ENCODE measurements around the gene ANTXR1.

The ANTXR1 gene

DNA sequence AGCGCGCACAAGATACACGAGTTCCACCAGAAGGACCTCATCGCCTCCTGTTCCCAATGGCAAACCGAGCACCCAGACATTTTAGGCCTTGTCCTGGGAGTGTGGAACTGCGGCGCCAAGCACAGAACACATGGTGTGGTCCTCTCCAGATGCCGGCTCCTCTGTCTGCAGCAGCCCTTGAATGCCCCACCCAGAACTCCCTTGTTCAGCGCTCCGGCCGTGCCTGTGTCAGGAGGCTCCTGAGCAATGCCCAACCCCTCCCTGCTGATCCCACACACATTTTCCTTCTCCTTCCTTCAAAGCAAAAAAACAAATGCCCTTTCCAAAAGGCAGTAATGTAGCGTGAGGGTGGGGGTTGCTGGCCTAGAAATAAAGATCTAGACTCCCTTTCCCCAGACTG is 284.2 kb downstream of the ANTXR1 start:
- DNase-seq (ENCODE audit: low spot score in 2 of 2), result no peak
- Mint-ChIP-seq H3K27ac (no peak overlapping the region), H3K9me3 (no peaks in the 10 kb centered on the region), H3K4me3 (no peak overlapping the region), H3K36me3 (peaks cover 4% of the 10 kb centered on the region), H3K4me1 (no peaks in the 10 kb centered on the region), H3K27me3 (peaks cover 11% of the 10 kb centered on the region)
- ATAC-seq (ENCODE audit: low read depth), result no peak

DNA sequence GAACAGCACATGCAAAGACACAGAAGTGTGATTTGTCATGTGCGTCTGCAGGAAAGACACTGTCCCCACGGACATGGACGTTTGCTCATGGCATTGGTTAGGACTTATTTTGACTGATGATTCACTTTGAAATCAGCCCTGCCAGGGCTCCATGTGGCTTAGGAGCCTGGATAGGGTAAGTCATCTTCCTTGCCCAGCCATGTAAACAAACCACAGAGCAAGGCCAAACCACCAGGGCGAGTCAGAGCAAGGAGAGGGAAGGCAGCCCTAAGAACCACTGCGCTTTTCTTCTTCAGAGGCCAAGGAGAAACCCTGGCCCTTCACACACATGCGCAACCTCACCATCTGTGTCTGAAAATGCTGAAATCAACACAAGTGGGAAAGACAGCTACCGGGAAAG is 285.3 kb downstream of the ANTXR1 start:
- peaks cover 12% of the 10 kb centered on the region for H3K27me3 Mint-ChIP-seq
- H3K4me1 Mint-ChIP-seq, result no peaks in the 10 kb centered on the region
- DNase-seq (ENCODE audit: low spot score in 2 of 2), result no peak
- no peak for ATAC-seq (ENCODE audit: low read depth)
- no peak overlapping the region for H3K4me3 Mint-ChIP-seq
- no peaks in the 10 kb centered on the region for H3K9me3 Mint-ChIP-seq
- no peak overlapping the region for H3K27ac Mint-ChIP-seq
- H3K36me3 Mint-ChIP-seq, result peaks cover 4% of the 10 kb centered on the region

DNA sequence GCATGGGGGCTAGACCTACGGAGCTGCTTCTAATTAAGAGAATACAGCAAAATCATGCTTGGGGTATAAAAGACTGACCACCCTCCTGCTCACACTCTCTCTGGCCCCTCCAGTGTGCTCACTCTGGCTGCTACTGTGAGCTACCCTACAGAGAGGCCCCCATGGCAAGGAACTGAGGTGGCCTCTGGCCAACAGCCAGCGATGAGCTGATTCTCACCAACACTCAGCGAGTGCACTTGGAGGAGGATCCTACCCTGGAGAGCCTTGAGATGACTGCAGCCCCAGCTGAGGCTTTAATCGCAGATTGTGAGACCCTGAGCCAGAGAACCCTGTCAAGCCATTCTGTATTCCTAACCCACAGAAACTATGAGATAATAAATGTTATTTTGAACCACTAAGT is 285.9 kb downstream of the ANTXR1 start:
- ATAC-seq (ENCODE audit: low read depth) (no peak), DNase-seq (ENCODE audit: low spot score in 2 of 2) (no peak)
- Mint-ChIP-seq H3K27ac (no peak overlapping the region), H3K4me3 (no peak overlapping the region), H3K27me3 (peaks cover 12% of the 10 kb centered on the region), H3K36me3 (peaks cover 4% of the 10 kb centered on the region), H3K9me3 (no peaks in the 10 kb centered on the region), H3K4me1 (no peaks in the 10 kb centered on the region)
